ENCODE results near the gene SMARCE1.
"Not testable (repeated sequence)": the region's sequence is repeated elsewhere in the genome, so short reads cannot be mapped to it uniquely, and the experiment has no call there.

The SMARCE1 gene

GRCh38 chr17:40586264-40586663, 61.4 kb downstream of the SMARCE1 start:
- DNase-seq (ENCODE audit: low read depth in 1 of 2, low spot score in 1 of 2), result not testable (repeated sequence)

GRCh38 chr17:40584950-40585349, 62.7 kb downstream of the SMARCE1 start:
- not testable (repeated sequence) for DNase-seq (ENCODE audit: low read depth in 1 of 2, low spot score in 1 of 2)

- DNase-seq (ENCODE audit: low read depth in 1 of 2, low spot score in 1 of 2), result peak in 1 of 2 donors; percentile 50
Observed at GRCh38 chr17:40582328-40582901, 65.2 kb downstream of the SMARCE1 start.

- DNase-seq (ENCODE audit: low read depth in 1 of 2, low spot score in 1 of 2), result no peak
Observed at GRCh38 chr17:40580140-40580539, 67.5 kb downstream of the SMARCE1 start.

- DNase-seq (ENCODE audit: low read depth in 1 of 2, low spot score in 1 of 2), result no peak
Observed at GRCh38 chr17:40579471-40579870, 68.1 kb downstream of the SMARCE1 start.

GRCh38 chr17:40577611-40578065, 70.0 kb downstream of the SMARCE1 start:
- DNase-seq (ENCODE audit: low read depth in 1 of 2, low spot score in 1 of 2), result no peak

GRCh38 chr17:40576113-40576740, 71.4 kb downstream of the SMARCE1 start:
- no peak for DNase-seq (ENCODE audit: low read depth in 1 of 2, low spot score in 1 of 2)
